DOHH2 (cell line): ENCODE results near the gene PANX3.

Source experiments
- H3F3A ChIP-seq: fragments of 200-600 bp; sonication (generic), shearing (Covaris generic); 2 replicates; pipeline ENCODE4 v1.6.0; 2016; ENCODE audit warnings: antibody characterized with exemption, mild to moderate bottlenecking; ENCODE audit not compliant: control insufficient read depth, insufficient read depth
- H3K27ac ChIP-seq: fragments of 200-600 bp; sonication (generic); 2 replicates; pipeline ENCODE4 v1.5.1; 2014; ENCODE audit warnings: low read depth, mild to moderate bottlenecking, low read length, moderate library complexity
- H3K27me3 ChIP-seq: fragments of 200-600 bp; sonication (generic); 2 replicates; pipeline ENCODE4 v1.6.1; 2014; ENCODE audit warnings: mild to moderate bottlenecking, low read length, mixed read lengths; ENCODE audit not compliant: control insufficient read depth
- H3K36me3 ChIP-seq: fragments of 200-600 bp; sonication (generic); 2 replicates; pipeline ENCODE4 v1.6.1; 2014; ENCODE audit warnings: mild to moderate bottlenecking, low read length, moderate library complexity, mixed read lengths; ENCODE audit not compliant: control insufficient read depth
- H3K4me1 ChIP-seq: fragments of 200-600 bp; sonication (generic); 2 replicates; pipeline ENCODE4 v1.6.1; 2014; ENCODE audit warnings: mild to moderate bottlenecking, low read length, mixed read lengths; ENCODE audit not compliant: control insufficient read depth
- H3K4me2 ChIP-seq: fragments of 200-600 bp; sonication (generic); 2 replicates; pipeline ENCODE4 v1.6.0; 2014; ENCODE audit warnings: mild to moderate bottlenecking, low read length, moderate library complexity
- H3K4me3 ChIP-seq: fragments of 200-600 bp; sonication (generic); 2 replicates; pipeline ENCODE4 v1.5.1; 2014; ENCODE audit warnings: mild to moderate bottlenecking, low read length, mixed read lengths
- H3K79me2 ChIP-seq: fragments of 200-600 bp; sonication (generic); 2 replicates; pipeline ENCODE4 v1.6.1; 2014; ENCODE audit warnings: mild to moderate bottlenecking, low read length, mixed read lengths; ENCODE audit not compliant: control insufficient read depth
- H3K9me2 ChIP-seq: fragments of 200-600 bp; sonication (generic); replicated peaks from 2 replicates; pipeline ENCODE4 v1.6.1; 2014; ENCODE audit warnings: mild to moderate bottlenecking, low read length, mixed read lengths; ENCODE audit not compliant: control insufficient read depth
- H3K9me3 ChIP-seq: fragments of 200-600 bp; sonication (generic); 2 replicates; pipeline ENCODE4 v1.6.1; 2014; ENCODE audit warnings: antibody characterized with exemption, low read length, mixed read lengths; ENCODE audit not compliant: control insufficient read depth, insufficient read depth
- H4K20me1 ChIP-seq: fragments of 200-600 bp; sonication (generic); 2 replicates; pipeline ENCODE4 v1.6.0; 2014; ENCODE audit warnings: low read depth, mild to moderate bottlenecking, antibody characterized with exemption, low read length, moderate library complexity; ENCODE audit not compliant: control insufficient read depth, insufficient read depth
- CTCF ChIP-seq: fragments of 200-600 bp; sonication (generic); IDR thresholded peaks from one replicate; pipeline ENCODE4 v1.5.1; 2014; ENCODE audit warnings: antibody characterized with exemption, mild to moderate bottlenecking, low read depth, low read length; ENCODE audit not compliant: poor library complexity, severe bottlenecking
- EZH2phosphoT487 ChIP-seq: fragments of 200-600 bp; sonication (generic); IDR thresholded peaks from 2 replicates; pipeline ENCODE4 v1.6.1; 2017; ENCODE audit warnings: borderline replicate concordance, mild to moderate bottlenecking, antibody characterized with exemption, low read length, moderate library complexity, mixed read lengths

PANX3 gene

DNA sequence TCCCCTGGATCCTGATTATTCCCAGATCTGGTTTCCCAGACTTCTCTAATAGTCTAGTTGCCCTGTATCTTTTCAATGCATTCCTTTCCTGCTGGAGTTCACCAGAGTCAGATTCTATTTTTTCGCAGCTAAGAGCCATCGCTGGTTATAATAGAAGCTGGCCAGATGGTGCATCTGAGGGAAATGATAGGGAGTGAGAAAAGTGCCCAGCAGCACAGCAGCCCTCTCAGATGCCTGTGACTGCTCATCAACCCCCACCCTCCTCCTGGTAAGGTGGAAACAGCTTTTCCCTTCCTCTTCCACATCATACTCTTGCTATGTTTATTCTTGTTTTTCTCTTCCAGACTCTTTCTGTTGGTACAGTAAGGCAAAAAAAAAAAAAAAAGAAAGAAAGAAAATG is 28.7 kb upstream of the PANX3 start:
- no peaks in the 10 kb centered on the region for H3K79me2 ChIP-seq
- H3K4me2 ChIP-seq = no peak overlapping the region
- H3F3A ChIP-seq = no peaks in the 10 kb centered on the region
- no peak overlapping the region for H3K4me3 ChIP-seq
- no peaks in the 10 kb centered on the region for H3K9me2 ChIP-seq
- H4K20me1 ChIP-seq = no peaks in the 10 kb centered on the region
- no peak for TF ChIP-seq EZH2phosphoT487
- no peak for TF ChIP-seq CTCF
- no peaks in the 10 kb centered on the region for H3K4me1 ChIP-seq
- no peak overlapping the region for H3K27ac ChIP-seq
- no peaks in the 10 kb centered on the region for H3K9me3 ChIP-seq
- H3K27me3 ChIP-seq = peaks cover 3% of the 10 kb centered on the region
- H3K36me3 ChIP-seq = no peaks in the 10 kb centered on the region

- no peak overlapping the region for H3K4me3 ChIP-seq
- no peaks in the 10 kb centered on the region for H4K20me1 ChIP-seq
- H3K27ac ChIP-seq = no peak overlapping the region
- no peaks in the 10 kb centered on the region for H3F3A ChIP-seq
- no peaks in the 10 kb centered on the region for H3K4me1 ChIP-seq
- no peaks in the 10 kb centered on the region for H3K9me2 ChIP-seq
- TF ChIP-seq CTCF = no peak
- TF ChIP-seq EZH2phosphoT487 = no peak
- no peaks in the 10 kb centered on the region for H3K36me3 ChIP-seq
- H3K27me3 ChIP-seq = no peaks in the 10 kb centered on the region; the same call in none of the 2 replicates
- no peaks in the 10 kb centered on the region for H3K9me3 ChIP-seq
- no peaks in the 10 kb centered on the region for H3K79me2 ChIP-seq
- no peak overlapping the region for H3K4me2 ChIP-seq
Observed at GRCh38 chr11:124583781-124584180, 27.4 kb upstream of the PANX3 start.

- H3K9me2 ChIP-seq = no peaks in the 10 kb centered on the region
- H3K27me3 ChIP-seq = no peaks in the 10 kb centered on the region; the same call in none of the 2 replicates
- no peaks in the 10 kb centered on the region for H3K36me3 ChIP-seq
- TF ChIP-seq CTCF = no peak
- no peak for TF ChIP-seq EZH2phosphoT487
- no peaks in the 10 kb centered on the region for H3K79me2 ChIP-seq
- no peak overlapping the region for H3K4me2 ChIP-seq
- H3K9me3 ChIP-seq = no peaks in the 10 kb centered on the region
- no peaks in the 10 kb centered on the region for H3K4me1 ChIP-seq
- H3K4me3 ChIP-seq = no peak overlapping the region
- no peak overlapping the region for H3K27ac ChIP-seq
- H4K20me1 ChIP-seq = no peaks in the 10 kb centered on the region
- no peaks in the 10 kb centered on the region for H3F3A ChIP-seq
Observed at GRCh38 chr11:124584681-124585372, 26.4 kb upstream of the PANX3 start.
